ENCODE data around the gene PRKCE.

The PRKCE gene

DNA sequence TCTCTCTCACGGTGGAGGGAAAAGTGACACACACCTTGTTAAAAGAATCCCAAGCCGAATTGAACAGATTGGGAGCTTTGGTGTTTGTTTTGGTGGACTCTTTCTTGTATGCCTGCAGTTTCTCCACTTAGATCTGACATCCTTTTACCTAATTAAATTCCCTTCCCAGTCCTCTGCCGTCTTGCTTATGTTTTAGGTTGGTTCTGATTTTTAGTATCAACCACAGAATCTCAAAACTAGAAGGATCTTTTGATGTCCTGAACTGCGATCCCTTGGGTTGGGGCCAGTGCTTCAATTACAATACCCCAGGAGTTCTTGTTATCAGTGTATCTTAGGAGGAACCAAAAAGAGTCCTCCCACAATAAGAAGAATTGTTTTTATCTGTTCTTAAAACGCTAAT, 112.3 kb downstream of the PRKCE start:
- TF ChIP-seq, protein P1, sequence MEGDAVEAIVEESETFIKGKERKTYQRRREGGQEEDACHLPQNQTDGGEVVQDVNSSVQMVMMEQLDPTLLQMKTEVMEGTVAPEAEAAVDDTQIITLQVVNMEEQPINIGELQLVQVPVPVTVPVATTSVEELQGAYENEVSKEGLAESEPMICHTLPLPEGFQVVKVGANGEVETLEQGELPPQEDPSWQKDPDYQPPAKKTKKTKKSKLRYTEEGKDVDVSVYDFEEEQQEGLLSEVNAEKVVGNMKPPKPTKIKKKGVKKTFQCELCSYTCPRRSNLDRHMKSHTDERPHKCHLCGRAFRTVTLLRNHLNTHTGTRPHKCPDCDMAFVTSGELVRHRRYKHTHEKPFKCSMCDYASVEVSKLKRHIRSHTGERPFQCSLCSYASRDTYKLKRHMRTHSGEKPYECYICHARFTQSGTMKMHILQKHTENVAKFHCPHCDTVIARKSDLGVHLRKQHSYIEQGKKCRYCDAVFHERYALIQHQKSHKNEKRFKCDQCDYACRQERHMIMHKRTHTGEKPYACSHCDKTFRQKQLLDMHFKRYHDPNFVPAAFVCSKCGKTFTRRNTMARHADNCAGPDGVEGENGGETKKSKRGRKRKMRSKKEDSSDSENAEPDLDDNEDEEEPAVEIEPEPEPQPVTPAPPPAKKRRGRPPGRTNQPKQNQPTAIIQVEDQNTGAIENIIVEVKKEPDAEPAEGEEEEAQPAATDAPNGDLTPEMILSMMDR (IDR thresholded peaks at IDR 0.05), result no peak

DNA sequence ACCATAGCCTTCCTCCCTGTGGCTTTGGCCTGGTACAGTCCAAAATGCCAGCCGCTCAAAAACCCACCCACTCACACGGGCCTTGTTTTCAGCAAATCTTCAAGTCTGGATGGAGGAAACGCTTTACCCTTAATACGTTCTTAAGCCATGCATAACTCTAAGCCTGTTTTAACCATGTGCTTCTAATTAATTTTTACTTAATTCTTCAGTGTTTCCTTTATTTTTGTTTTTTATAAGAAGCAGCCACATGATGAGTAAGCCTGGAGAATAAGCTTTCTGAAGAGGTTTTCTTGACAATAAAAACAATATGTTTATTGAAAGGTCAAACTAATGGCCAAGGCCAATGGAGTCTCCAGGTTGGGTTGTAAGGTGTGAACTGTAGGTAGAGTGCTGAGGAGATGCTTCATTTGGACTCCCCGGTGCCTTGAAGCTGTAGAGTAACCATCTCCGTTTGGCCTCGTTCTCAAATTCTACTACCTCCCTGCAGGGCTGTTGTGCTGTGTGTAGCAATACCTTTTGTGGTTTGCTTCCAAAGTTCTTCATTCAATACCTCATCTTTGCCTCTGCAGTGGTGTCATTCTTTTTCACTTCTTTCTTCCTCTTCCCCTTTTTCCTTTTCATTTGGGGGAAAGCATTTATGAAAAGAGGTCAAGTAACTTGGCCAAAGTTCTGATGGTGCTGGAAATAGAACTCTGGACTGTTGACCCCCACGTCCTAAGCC, 113.7 kb downstream of the PRKCE start:
- TF ChIP-seq, protein P1 (IDR thresholded peaks at IDR 0.05), result no peak

DNA sequence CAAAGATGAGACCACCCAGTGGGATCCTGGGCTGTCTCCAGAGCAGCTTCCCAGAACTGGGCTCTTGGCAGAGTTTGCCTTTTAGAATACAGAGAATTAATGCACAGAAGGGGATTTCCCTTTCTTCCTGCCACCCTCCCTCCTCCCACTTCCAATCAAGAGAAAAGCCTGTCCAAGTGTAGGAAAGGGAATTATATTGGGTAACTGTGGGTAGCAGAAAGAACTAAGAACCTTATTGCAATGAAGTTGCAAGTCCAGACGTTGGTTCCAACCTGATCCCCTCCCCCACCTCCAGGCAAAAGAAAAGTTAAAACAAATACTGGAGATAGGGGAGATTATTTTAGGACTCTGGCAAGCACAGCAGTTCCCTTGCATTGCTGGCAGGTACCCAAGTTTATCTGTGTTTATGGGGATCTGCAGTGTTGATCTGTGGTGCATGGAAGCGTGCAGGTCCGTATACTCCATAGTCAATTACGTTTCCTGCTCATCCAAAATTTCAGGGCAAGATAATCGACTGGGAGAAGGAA, 114.3 kb downstream of the PRKCE start:
- TF ChIP-seq, protein P1 (IDR thresholded peaks at IDR 0.05), result no peak

DNA sequence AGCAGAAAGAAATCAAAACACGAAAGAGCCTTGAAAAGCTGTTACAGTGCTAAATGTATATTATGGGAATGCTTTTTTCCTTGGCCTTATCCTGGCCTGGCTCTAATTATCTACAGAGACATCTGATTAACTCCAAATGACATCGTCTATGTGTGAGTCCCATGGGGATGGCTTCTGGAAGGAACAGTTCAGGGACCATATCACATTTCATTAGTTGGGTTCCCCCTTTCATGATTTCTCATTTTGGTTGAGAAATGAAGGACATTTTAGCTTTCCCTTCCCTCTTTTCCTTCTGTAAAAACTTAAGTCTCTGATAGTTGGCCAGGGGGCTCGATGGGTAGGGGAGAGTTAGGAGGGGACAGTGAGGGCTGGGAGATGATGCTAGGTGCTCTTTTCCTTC, 116.7 kb downstream of the PRKCE start:
- TF ChIP-seq, protein P1 (IDR thresholded peaks at IDR 0.05), result no peak

DNA sequence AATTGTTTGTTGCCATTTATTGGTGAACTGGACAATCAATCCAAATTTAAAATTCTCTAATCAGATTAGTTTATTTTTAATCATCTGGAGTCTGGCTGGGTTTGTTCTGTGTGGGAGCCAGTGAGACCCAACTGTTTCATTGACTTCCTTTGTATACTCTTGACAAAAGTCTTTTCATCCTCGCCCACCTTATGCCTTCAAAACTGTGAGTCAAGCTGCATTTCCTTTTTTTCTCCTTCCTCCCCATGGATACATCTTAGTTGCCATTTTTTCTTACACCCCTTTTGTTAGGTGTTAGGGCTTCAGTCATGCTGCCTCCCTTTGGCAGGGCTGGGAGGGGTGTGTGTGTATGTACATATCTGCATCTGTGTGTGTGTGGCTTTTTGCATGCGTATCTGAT, 117.6 kb downstream of the PRKCE start:
- TF ChIP-seq, protein P1 (IDR thresholded peaks at IDR 0.05), result no peak

DNA sequence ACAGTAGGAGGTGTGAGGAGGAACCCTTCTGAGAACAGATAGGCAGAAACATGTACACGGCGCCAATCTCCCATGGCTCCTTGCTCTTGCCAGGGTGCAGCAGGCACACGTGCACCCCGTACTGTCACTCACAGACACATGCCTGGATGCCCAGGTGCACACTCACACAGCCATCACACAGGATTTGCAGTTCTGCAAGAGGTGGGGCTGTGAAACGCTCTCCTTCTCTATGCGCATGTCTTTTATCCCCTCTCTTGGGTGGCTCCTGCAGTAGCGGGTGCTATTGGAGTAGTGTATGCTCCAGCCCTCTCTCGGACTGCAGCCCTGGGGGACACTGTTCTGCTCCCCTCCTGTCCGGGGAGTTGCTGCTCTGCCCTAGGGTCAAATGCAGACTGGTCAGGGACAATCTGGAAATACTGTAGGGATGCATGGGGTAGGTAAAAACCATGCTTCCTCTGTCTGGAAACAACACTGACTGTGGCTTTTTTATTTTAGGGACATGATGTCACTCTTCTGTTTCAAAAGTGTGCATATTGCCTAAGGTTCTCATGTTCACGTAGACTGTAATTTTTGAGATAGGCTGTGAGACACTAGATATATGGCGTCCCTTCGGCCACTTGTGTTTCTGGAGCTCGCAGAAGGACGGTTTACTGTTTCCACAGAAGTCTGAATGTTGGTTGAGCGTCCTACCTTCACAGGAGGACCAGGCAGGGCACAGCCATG, 118.5 kb downstream of the PRKCE start:
- TF ChIP-seq, protein P1 (IDR thresholded peaks at IDR 0.05), result no peak

DNA sequence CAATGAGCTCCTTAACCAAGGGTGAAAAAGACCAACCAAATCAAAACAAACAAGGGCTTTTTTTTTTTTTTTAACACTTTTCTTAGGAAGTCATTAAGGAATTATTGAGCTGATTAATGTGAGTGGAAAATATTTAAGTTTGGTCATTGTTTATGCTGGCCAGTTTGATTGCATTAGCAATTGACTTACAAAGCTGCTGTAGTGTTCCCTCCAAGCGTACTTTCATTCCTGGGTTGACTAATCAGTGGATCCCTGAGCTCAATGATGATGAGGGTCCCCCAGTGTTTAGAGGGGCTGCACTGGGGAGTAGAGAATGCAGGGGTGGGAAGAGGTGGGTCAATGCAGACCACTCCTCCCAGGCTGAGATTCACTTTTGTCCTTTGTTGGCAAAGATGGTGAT, 119.3 kb downstream of the PRKCE start:
- TF ChIP-seq, protein P1 (IDR thresholded peaks at IDR 0.05), result no peak

All from LNCAP (cell line).